ENCODE measurements around the gene MEP1A.

MEP1A gene

GRCh38 chr6:46792635-46793034 lies 554 bp upstream of the MEP1A start:
- TF ChIP-seq GATA3 (IDR thresholded peaks at IDR 0.05; ENCODE audit: low read depth, low read length) (no peak), GATA2 (IDR thresholded peaks at IDR 0.05; ENCODE audit: low read depth, low read length) (no peak)

DNA sequence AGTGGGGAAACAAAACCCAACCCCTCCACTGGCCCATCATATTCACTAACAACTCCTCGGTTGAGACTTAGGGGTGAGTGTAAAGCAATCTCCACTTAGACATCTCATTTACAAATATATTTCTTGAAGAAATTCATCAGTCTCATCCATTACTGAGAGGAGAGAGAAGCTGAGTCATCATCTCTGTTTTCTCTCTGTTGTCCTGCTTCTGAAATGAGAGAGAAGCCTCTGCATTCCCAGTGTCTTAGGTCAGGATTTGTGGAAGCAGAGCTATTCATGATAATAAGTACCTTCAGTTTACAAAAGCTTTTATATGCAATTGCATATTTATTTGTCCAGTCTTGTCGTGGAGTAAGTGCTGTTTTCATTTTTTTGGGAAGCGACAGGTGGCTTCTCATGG lies 879 bp downstream of the MEP1A start:
- TF ChIP-seq GATA3 (IDR thresholded peaks at IDR 0.05; ENCODE audit: low read depth, low read length) (no peak), GATA2 (IDR thresholded peaks at IDR 0.05; ENCODE audit: low read depth, low read length) (no peak)

DNA sequence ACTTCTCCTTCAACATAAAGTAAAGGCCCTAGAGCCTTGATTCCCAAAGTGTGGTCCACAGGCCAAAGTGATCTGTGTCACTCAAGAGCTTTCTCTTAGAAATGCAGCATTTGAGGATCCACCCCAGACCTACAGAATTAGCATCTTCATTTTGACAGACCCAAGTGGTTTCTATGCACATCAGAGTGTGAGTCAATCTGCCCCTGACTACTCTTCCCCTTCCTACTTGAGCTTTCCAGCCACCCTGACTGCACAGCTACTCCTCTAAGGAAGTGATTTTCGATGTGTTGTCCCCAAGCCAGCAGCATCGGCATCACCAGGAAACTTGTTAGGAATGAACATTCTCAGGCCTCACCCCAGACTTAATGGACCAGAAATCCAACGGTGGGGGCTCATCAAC lies 2.6 kb downstream of the MEP1A start:
- TF ChIP-seq GATA2 (IDR thresholded peaks at IDR 0.05; ENCODE audit: low read depth, low read length), result no peak
- TF ChIP-seq GATA3 (IDR thresholded peaks at IDR 0.05; ENCODE audit: low read depth, low read length), result no peak

DNA sequence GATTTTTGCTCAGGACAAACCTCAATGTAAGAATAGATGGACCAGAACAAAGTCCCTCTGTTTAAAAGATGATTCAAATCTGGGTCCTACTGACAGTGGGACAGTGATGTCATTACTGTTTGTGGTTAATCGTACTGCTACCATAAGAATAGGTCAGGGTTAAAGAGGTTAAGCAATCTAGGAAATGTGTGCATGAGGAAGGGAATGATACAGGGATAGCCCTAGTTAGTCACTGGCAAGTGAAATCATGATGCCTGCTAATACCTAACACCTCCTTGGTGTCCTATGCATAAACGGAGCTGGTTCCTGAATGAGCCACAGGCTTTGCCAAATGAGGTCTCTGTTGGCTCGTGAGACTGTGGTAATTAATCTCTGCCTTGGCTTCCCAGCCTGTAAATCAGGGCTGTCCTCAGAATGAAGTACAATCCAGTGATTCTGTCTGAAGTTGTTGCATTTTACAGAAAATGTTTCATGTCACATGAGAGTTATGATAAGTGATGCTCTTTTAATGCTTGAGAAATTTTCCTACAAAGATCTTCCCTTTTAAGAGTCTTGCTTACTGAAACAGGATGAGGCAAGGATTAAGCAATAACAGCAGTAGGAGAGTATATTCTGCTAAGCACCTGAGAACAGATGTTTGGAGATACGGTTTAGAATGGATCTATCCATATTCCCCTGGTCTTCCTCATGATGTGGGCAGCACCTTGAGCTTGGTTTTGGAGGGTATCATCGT lies 3.8 kb downstream of the MEP1A start:
- TF ChIP-seq GATA3 (IDR thresholded peaks at IDR 0.05; ENCODE audit: low read depth, low read length) (no peak), GATA2 (IDR thresholded peaks at IDR 0.05; ENCODE audit: low read depth, low read length) (no peak)

DNA sequence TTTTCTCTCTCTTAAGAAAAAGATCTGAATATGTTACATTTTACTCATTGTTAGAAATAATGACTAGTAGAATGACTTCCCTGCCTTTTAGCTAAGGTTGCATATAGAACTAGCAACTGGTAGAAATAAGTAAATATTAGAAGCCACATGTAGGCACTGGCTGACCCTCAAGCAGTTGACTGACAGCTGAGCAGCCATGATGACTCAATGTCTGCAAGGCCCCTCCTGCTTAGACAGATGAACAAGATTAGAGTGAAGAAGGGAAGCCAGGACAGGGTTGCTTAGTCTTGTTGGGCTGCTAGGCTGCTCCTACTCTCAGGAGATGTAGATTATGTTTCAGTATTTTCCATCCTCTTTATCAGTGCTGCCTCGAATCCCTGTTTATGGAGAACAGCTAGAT lies 6.5 kb downstream of the MEP1A start:
- TF ChIP-seq GATA2 (IDR thresholded peaks at IDR 0.05; ENCODE audit: low read depth, low read length) (no peak), GATA3 (IDR thresholded peaks at IDR 0.05; ENCODE audit: low read depth, low read length) (no peak)

GRCh38 chr6:46808806-46809205 lies 15.6 kb downstream of the MEP1A start:
- TF ChIP-seq GATA3 (IDR thresholded peaks at IDR 0.05; ENCODE audit: low read depth, low read length) (no peak), GATA2 (IDR thresholded peaks at IDR 0.05; ENCODE audit: low read depth, low read length) (no peak)

DNA sequence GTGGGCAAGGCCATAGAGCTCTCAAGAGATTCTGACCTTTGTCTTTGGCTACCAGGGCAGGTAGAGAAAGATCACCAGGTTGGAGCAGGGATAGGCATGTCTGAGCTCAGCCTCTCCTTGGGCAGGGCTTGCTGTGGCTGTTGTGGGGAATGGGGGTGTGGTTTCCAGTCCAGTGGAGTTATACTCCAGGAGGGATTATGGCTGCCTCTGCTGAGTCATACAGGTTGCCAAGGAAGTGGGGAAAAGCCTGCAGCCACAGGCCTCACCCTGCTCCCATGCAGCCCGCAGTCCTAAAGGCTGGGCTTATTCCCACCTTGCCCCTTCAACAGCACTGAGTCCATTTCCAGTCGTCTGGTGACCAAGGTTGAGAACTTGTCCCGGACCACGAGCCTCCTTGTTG lies 21.9 kb downstream of the MEP1A start:
- TF ChIP-seq GATA3 (IDR thresholded peaks at IDR 0.05; ENCODE audit: low read depth, low read length) (no peak), GATA2 (IDR thresholded peaks at IDR 0.05; ENCODE audit: low read depth, low read length) (no peak)

GRCh38 chr6:46816626-46817025 lies 23.4 kb downstream of the MEP1A start:
- TF ChIP-seq GATA2 (IDR thresholded peaks at IDR 0.05; ENCODE audit: low read depth, low read length) (no peak), GATA3 (IDR thresholded peaks at IDR 0.05; ENCODE audit: low read depth, low read length) (no peak)

DNA sequence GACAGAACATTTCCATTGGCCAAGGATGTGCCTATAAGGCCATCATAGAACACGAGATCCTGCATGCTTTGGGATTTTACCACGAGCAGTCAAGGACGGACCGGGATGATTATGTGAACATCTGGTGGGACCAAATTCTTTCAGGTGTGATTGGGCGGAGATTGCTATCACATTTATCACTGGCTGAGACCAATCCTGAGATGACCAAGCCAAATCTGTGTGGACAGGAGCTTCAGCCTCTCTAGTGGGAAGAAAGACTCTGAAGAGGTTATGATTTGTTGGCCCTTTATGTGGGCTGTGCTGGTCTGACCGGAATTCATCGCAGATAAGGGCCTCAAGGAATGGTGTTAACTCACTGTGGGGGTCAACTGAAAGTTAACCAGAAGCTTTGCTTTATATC lies 26.4 kb downstream of the MEP1A start:
- TF ChIP-seq GATA3 (IDR thresholded peaks at IDR 0.05; ENCODE audit: low read depth, low read length) (no peak), GATA2 (IDR thresholded peaks at IDR 0.05; ENCODE audit: low read depth, low read length) (no peak)

DNA sequence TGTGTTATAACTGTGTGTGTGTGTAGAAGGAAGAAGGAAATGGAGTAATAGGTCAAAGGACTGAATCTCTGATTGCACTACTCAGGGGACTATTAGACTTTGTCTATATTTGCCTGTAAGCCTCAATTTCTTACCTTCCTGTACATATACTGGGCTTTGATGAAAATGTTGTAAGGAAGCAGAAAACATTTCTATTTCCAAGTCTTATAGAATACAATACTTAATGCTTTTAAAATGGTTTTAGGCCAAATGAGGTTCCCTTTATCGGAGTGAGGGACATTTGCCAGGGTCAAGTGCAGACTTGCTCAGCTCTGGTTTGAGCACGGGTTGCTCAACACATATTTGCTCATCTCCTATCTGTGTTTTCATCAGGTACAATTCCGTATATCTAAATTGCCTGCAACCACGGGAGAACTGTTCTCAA lies 28.3 kb downstream of the MEP1A start:
- no peak for TF ChIP-seq GATA3 (IDR thresholded peaks at IDR 0.05; ENCODE audit: low read depth, low read length)
- no peak for TF ChIP-seq GATA2 (IDR thresholded peaks at IDR 0.05; ENCODE audit: low read depth, low read length)

DNA sequence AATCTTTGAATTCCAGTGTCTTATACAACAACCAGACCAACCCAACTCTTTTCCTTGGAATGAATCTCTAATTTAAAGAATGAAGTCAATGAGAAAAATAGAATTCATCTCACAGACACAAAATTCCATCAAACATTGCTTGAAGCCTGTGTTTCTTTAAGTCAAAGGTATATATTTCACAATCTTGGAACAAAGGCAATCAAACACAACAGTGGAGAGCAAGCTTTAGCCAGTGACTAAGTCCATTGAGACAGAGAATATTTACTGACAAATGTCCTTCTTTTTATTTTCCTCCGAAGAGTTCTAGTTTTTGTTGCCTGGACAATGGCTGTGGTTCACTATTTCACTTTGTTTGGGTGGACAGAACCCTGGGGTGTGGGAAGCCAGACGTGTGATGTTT lies 35.8 kb downstream of the MEP1A start:
- TF ChIP-seq GATA3 (IDR thresholded peaks at IDR 0.05; ENCODE audit: low read depth, low read length) (no peak), GATA2 (IDR thresholded peaks at IDR 0.05; ENCODE audit: low read depth, low read length) (no peak)

DNA sequence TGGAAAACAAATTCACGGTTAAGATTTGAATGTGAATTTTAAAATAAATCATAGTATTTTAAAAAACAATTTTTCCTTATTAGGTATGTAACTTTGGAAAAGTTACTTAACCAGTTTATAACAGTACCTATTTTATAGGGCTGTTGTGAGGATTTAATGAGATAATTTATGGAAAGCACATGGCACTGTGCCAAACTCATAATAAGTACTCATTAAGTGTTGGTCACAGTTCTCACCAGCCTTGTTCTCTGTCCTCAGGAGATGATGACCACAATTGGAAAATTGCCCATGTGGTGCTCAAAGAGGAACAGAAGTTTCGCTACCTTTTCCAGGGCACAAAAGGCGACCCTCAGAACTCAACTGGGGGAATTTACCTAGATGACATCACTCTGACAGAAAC lies 39.6 kb downstream of the MEP1A start:
- TF ChIP-seq GATA2 (IDR thresholded peaks at IDR 0.05; ENCODE audit: low read depth, low read length), result no peak
- no peak for TF ChIP-seq GATA3 (IDR thresholded peaks at IDR 0.05; ENCODE audit: low read depth, low read length)

DNA sequence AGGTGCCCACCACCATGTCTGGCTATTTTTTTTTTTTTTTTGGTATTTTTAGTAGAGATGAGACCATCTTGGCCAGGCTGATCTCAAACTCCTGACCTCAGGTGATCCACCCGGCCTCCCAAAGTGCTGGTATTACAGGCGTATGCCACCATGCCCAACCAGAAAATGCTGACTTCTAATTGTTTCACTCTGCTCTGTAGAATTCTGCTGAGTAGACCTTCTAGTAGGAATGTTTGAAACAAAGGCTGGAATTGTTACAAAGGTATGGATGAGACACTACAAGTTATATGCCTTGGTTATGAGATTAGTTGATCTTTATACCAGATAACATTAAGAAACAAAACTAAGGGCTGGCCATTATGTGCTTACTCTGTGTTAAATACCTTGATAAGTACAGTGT lies 44.8 kb downstream of the MEP1A start:
- TF ChIP-seq GATA2 (IDR thresholded peaks at IDR 0.05; ENCODE audit: low read depth, low read length) (no peak), GATA3 (IDR thresholded peaks at IDR 0.05; ENCODE audit: low read depth, low read length) (no peak)

DNA sequence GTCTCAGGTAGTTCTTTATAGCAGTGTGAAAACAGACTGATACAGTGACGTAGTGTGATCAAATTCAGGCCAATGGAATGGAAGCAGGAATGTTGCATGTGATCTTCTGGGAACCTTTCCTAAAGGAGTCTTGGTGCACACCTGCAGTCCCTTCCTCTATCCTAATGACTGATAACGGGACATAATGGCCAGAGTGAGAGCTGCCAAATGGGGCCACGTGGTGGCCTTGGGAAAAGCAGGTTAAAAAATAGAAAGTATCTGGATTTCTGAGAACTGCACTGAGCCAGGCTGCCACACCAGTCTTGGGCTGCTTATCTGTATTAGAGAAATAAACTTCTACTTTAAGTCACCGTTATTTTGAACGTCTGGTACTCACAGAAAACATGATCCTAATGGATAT lies 51.9 kb downstream of the MEP1A start:
- TF ChIP-seq GATA3 (IDR thresholded peaks at IDR 0.05; ENCODE audit: low read depth, low read length), result no peak
- TF ChIP-seq GATA2 (IDR thresholded peaks at IDR 0.05; ENCODE audit: low read depth, low read length), result no peak

- TF ChIP-seq GATA2 (IDR thresholded peaks at IDR 0.05; ENCODE audit: low read depth, low read length), result 0 out of 2 replicates have a peak, but pooled peaks have one; percentile 9
- TF ChIP-seq GATA3 (IDR thresholded peaks at IDR 0.05; ENCODE audit: low read depth, low read length), result no peak
These were observed 55.6 kb downstream of the MEP1A start for GRCh38 chr6:46848684-46849360.

Data from SH-SY5Y (cell line).